ENCODE measurements around the gene EFTUD2. TPM values are rescaled to one million over a fixed set of nuclear protein-coding genes. Genes with fewer than 3 reads are reported as not detected.
"Not testable (repeated sequence)": the region's sequence is repeated elsewhere in the genome, so short reads cannot be mapped to it uniquely, and the experiment has no call there.

EFTUD2 gene
- total RNA-seq (2014; rRNA removed; shearing (Covaris generic); ENCODE audit: low replicate concordance), result 84.5 and 87.3 TPM in 2 replicates

DNA sequence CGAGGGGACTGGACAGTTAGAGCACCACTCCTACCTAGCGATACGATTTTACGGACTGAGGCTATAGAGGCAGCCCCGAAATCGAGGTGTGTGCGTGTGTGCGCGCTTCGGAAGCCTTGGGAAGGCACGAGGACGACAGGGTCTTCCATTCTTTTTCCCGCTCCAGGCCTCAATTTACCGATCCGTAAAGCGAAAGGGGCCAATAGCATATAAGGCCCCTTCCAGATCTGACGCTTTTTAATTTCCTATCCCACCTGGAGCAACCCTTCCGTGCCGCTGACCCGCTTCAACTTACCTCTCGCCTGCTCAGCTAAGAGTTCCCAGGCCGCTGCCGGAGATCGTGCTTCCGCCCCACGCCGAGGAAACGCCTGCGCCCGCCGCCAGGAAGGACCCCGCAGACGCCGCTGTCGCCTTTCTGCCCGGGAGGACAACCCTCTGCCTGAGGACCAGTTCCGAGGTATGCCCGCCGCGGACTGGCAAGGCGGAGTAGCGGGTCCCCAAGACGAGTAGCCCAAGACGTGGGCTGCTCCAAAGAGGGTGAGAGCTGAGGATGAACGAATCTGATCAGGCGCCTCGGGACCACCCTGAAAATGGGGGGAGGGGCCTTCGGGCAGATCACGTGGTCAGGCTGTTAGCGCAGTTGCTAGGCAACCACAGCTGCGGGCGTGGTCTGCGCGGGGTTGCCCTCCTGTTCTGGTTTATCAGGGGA is at the start of gene EFTUD2:
Gene EFTUD2 (minus strand): TSS at position 372 of the 709 bp plus-strand sequence. CDS start 4,924 bp downstream, outside the sequence.
- in situ Hi-C loops (cut with HindIII; ENCODE audit: low pct_unique_long_range_greater_than_20kb, low sequenced_read_pairs), result no loop called here
- DNase-seq (ENCODE audit: low read depth), result peak; percentile 95

DNA sequence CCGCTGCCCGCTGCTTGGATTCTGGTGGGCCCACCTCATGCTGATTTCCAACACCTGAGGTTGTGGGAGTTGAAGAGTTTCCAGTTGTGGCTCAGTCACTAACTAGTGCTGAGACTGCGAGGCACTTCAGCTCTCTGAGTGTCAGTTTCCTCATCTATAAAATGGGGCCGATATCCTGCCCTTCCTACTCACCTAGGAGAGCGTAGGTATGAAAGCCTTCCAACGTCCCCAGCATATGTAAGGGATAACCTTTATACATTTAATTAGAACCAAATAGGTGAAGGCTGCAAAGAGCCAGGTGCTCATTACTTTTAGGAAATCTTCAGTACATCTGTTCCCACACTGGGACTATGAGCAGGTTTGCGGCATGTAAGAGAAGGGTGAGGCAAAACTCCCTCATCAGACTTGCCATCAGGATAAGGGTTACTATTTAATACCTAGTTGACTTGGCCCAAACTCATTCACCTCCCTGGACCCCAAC is 49.1 kb upstream of the EFTUD2 start:
- in situ Hi-C loops (cut with HindIII; ENCODE audit: low pct_unique_long_range_greater_than_20kb, low sequenced_read_pairs), result no loop called here
- no peak for DNase-seq (ENCODE audit: low read depth)

DNA sequence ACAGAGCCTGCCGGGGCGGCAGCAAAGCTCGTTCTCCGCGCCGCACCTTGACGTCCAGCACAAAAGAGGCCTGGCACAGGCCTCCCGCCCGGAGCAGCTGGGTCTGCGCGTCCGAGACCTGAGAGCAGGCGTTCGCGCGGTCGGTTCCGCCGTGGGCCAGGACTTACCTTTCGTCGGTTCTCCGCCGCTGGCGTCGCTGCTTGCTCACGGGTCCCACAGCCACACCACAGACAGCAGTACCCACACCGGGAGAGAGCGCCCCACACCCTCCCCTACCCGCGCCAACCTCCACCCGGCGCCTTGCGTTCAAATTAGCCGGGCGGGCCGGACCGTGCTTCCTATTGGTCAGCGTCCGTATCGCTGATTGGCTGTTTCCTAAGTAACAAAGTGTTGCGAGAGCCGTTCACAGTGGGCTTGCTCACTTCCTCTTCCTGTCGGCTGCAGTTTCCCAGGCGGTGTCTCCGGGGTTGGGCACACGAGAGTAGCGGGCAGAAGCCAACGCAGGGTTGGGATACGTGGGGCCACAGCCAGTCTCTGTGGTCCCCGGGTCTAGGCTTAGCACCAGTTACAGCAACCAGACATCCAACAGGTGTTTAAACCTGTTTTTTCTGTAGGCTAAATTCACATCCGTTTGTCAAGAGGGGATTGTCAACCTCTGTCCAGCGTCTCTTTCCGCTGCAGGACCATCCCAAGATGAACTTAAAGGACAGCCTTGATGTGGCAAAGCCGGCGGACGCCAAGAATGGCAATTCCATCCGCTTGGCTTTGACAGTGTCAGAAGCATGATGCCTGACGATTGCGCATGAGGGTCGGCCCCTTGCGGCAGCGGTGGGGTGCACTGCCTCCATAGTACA is 48.4 kb upstream of the EFTUD2 start, which contains the start of gene KIF18B:
Gene KIF18B (minus strand): TSS at position 313 of the 854 bp plus-strand sequence. CDS start 11,429 bp downstream, outside the sequence.
- in situ Hi-C loops (cut with HindIII; ENCODE audit: low pct_unique_long_range_greater_than_20kb, low sequenced_read_pairs), result no loop called here
- peak; percentile 93 for DNase-seq (ENCODE audit: low read depth)

DNA sequence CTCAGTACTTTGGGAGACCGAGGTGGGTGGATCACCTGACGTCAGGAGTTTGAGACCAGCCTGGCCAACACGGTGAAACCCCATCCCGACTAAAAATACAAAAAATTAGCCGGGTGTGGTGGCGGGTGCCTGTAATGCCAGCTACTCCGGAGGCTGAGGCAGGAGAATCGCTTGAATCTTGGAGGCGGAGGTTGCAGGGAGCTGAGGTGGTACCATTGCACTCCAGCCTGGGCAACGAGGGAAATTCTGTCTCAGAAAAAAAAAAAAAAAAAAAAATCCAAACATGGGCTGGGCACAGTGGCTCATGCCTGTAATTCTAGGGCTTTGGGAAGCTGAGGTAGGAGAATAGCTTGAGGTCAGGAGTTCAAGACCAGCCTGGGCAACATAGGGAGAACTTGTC is 46.4 kb upstream of the EFTUD2 start:
- DNase-seq (ENCODE audit: low read depth); in situ Hi-C loops (cut with HindIII; ENCODE audit: low pct_unique_long_range_greater_than_20kb, low sequenced_read_pairs): not testable (repeated sequence)

DNA sequence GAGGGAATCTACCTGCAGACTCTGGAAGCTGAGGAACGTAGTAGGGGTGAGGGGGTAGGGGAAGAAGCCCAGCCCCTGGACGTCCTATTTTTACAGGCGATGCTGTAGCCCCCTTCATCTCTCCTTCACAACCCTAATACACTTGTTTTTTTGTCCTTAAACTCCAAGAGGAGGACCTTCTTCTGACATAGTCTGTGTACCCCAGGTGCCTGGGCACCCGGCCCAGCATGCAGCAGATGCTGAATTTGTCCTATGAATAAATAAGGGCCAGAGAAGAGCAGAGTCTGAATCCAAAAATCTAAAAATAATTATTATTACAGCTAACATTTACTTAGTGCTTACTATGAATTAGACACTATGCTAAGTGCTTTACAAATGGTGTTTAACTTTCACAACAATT is 43.2 kb upstream of the EFTUD2 start:
- no peak for DNase-seq (ENCODE audit: low read depth)
- in situ Hi-C loops (cut with HindIII; ENCODE audit: low pct_unique_long_range_greater_than_20kb, low sequenced_read_pairs), result no loop called here

DNA sequence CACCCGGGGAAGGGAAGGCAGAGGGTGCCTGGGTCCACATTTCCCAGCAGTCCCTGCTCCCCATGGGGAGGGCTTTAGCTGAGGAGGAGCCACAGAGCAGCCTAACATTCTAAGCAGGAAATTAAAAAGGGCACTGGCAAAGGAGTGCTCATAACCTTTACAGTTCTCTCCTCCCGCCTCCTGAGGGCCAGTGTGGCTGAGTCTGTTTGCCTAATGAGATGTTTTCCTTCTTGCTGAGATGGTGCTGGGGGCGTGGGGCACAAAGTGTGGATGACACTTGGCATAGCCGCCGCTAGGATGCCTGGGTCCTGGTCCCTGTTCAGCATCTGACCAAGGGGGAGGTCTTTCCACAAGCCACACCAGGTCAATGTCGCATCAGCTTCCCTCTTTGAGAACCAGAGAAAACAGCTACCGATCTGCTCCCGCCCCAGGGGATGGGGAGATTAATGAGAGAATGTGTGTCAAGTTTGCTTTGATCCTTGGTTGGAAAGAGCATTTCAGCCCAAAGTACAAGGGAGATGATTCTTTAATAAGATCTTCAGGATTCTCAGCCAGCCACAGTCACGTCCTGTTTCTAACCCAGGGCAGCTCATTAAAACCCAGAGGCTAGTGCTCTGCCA is 42.6 kb upstream of the EFTUD2 start:
- in situ Hi-C loops (cut with HindIII; ENCODE audit: low pct_unique_long_range_greater_than_20kb, low sequenced_read_pairs), result no loop called here
- DNase-seq (ENCODE audit: low read depth), result peak; percentile 47

DNA sequence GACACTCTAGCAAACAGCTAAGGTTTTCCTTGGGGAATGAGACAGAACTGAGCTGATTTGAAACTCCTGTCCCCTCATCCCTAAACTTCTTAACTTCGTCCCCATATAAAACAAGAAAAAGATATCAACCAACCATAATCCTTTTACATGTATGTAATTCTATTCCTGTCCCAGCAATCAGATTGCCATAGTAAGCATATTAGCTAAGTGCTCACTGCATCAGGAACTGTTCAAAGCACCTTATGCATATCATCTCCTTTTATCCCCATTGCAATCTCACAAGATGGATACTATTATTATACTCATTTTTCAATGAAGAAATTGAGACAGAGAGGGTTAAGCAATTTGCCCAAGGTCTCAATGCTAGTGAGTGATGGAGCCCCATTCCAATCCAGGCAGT is 41.5 kb upstream of the EFTUD2 start:
- no peak for DNase-seq (ENCODE audit: low read depth)
- in situ Hi-C loops (cut with HindIII; ENCODE audit: low pct_unique_long_range_greater_than_20kb, low sequenced_read_pairs), result no loop called here

DNA sequence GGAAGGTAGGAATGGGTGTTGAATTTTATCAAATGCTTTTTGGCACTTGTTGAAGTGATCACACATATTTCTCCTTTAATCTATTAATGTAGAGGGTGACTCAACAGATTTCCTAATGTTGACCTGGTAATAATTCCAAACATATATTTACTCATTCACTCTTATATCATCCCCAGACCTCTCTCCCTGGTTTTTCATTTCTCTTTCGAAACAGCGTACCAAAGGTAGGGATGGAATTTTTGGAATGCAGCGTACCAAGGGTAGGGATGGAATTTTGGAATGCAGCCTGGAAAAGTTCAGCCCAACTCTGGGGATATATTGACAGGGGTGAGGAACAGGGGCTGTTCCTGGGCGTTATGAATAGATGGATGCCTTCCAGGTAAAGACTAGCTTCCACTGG is 41.1 kb upstream of the EFTUD2 start:
- in situ Hi-C loops (cut with HindIII; ENCODE audit: low pct_unique_long_range_greater_than_20kb, low sequenced_read_pairs), result no loop called here
- no peak for DNase-seq (ENCODE audit: low read depth)

DNA sequence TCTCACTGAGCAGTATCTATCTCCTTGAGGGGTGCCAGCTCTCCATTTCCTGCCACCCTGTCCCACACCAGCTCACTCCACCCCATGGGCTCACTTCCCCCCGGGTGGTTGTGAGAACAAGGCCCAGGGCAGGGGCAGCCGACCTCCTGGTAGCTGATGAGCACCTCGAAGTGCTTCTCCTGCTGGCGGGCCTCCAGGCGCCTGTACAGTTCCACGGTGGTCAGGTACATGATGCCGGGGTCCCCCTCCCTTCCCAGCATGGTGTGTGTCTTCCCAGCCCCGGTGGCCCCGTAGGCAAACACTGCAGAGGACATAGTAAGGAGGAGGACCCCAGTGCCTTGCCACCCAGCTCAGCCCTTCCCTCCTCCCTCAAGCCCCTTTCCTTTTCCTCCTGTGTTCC is 35.9 kb upstream of the EFTUD2 start:
- no peak for DNase-seq (ENCODE audit: low read depth)
- in situ Hi-C loops (cut with HindIII; ENCODE audit: low pct_unique_long_range_greater_than_20kb, low sequenced_read_pairs), result no loop called here

DNA sequence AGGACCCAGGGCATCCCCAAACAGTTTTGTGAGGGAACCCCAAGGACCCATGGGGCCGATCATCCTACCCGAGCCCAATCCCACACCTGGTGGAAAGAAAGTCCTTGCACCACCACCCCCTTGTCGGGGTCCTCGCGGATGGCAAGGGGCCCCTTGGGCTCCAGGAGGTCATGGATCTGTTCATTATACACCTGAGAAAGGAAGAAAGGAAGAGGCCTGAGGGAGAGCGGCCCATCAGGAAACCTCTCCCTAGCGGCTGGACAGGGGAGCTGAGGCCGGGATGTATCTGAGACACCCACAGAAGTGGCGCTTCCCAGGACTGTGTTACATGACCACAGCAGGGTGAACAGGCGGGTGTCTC is 35.5 kb upstream of the EFTUD2 start:
- in situ Hi-C loops (cut with HindIII; ENCODE audit: low pct_unique_long_range_greater_than_20kb, low sequenced_read_pairs), result no loop called here
- DNase-seq (ENCODE audit: low read depth), result no peak

DNA sequence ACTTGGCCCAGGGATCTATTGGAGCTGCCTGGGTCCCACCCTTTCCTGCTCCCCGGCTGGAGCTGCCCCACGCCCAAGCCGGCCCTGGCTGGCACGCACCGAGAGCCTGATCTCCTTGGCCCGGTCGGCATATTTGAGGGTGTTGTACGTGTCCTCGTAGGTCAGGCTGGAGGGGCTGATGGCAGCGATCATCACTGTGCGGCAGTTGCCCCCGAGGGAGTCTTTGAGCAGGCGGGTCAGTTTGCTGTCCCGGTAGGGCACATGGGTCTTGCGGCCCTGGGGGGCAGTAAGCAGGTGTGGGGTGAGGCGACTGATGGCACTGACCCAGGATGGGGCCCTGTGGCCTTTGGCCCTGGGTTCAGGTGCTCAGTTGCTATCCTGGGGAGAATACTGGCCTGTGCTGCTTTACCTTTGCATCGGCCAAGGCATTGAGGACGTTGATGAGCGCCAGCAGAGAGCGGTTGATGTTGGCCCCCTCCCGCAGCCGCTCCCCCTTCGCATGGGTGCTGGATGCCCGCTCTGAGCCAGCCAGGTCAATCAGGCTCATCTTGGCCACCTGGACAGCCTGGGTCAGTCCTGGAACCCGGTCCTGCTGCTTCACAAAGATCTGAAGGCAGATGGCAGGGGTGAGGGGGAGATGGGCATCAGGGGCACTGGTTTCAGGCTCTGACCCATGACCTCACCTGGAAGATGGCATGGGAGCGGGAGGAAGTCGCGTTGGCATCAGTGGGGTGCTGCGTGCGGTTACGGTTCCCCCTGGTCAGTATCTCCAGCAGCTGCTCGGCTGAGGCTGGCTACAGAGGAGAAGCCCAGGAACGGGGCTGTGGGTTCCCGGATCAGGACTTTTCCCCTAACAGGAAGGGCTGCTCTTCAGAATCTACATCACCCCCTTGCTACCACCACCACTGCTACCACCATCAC is 34.8 kb upstream of the EFTUD2 start:
- in situ Hi-C loops (cut with HindIII; ENCODE audit: low pct_unique_long_range_greater_than_20kb, low sequenced_read_pairs), result no loop called here
- no peak for DNase-seq (ENCODE audit: low read depth)

DNA sequence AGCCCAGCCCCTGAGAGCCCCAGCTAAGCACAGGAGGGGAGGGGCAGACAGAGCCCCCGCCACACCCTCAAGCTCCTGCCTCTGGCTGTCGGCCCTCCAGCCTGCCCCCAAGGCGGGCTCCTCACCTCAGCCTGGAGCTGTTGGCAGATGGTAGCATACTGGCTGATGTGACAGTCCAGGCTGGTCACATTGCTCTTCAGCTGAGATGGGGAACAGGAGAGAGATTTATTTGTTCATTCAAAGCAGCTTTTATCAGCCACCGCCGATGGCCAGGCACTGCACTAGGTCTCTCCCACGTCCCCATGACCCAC is 33.5 kb upstream of the EFTUD2 start:
- in situ Hi-C loops (cut with HindIII; ENCODE audit: low pct_unique_long_range_greater_than_20kb, low sequenced_read_pairs), result no loop called here
- no peak for DNase-seq (ENCODE audit: low read depth)

DNA sequence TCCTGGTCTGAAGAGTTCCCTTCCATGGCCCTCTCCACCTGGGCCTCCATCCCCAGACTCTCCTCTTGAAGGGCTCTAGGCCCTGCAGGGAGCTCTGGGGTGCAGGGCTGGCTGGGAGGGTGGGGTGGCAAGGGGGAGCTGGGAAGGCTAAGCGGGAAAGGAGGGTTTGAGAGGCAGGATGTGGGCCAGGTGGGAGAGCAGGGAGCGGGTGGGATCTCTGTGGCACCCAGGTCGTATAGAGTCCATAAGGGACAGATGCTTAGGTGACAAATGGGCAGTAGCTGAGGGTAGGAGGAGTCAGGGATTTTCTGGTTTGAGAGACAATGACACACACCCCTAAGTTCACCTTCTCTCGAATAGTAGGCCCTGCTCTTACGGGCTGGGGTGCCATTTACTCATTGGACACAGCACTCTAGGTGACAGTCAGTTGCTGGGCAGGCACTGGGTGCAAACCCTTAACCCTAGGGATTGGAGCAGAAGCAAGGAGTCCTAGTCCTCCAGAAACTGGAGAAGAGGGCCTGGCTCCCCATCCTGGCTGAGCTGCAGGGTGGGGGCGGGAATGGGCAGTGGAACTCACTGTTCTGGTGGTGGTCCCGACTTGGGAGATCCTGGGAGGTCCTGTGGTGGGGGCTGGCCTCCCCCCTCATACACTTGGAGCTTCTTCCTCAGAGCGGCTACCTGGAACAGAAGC is 33.0 kb upstream of the EFTUD2 start:
- DNase-seq (ENCODE audit: low read depth), result no peak
- in situ Hi-C loops (cut with HindIII; ENCODE audit: low pct_unique_long_range_greater_than_20kb, low sequenced_read_pairs), result no loop called here

DNA sequence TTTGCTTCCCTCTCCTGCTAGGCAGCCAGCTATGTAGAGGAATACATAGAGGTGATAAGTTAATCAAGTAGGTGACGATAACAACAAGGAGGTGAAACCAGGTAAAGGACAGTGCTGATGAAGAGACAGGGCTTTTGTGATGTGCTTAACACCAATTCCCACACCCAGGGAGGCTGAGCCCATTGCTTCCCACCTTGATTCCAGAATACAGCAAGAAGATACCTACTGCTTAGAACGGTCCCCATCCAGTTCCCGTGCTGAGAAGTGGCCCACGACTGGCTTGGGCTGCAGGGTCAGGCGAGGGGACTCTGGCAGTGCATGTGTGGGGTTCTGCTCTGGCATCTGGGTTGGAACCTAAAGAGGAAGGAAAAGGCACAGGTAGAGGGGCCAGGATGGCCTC is 32.1 kb upstream of the EFTUD2 start:
- in situ Hi-C loops (cut with HindIII; ENCODE audit: low pct_unique_long_range_greater_than_20kb, low sequenced_read_pairs), result no loop called here
- no peak for DNase-seq (ENCODE audit: low read depth)

DNA sequence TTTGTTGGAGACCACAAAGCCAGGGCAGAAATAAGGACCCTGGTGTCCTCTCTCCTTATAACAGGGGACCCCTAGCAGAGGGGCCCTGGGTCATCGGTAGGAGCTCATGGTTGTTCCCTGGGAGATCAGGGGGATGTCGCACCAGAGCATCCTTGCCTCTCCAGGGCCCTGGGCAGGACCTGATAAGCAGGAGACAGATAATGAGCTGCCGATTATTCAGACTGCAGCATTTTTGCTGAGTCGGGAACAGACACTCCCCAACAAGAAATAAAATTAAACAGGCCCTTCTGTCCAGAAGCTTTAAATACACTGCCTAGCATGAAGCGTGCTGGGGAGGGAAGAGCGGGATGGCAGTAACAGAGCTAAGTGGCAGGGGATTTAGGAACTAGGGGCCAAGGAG is 31.4 kb upstream of the EFTUD2 start:
- no peak for DNase-seq (ENCODE audit: low read depth)
- in situ Hi-C loops (cut with HindIII; ENCODE audit: low pct_unique_long_range_greater_than_20kb, low sequenced_read_pairs), result no loop called here

DNA sequence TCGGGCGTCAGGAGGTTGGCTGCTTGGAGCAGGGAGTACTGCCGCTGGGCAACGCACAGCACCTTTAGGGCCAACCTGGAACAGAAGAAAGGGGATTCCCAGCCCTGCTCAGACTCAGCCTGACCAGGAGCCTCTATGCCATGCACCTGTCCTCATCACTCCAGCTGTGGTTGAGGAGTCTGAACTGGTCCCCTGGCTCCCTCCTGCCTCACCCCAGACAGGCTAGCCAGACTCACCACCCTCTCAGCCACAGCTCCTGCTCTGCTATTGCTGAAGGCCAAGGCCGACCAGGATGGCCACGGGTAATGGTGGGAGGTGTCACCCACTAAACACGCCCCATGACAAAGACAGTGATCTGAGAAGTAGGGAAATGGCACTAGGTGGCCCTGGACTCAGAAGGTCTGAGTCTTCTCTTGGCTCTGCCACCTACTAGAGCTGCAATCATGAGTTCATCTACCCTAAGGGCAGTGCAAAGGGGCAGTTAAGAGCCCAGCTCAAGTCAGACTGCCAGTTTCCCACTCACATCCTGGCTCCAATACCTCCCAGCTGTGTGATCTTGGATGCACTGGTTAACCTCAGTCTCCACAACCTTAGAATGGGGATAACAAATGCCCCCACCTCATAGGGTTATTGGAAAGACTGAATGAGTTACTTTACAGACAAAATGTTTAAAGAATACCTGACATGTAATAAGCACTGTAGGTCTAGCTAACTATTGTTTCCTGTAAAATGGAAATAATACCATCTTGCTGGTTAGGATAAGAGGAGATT is 29.9 kb upstream of the EFTUD2 start:
- in situ Hi-C loops (cut with HindIII; ENCODE audit: low pct_unique_long_range_greater_than_20kb, low sequenced_read_pairs), result no loop called here
- DNase-seq (ENCODE audit: low read depth), result no peak

DNA sequence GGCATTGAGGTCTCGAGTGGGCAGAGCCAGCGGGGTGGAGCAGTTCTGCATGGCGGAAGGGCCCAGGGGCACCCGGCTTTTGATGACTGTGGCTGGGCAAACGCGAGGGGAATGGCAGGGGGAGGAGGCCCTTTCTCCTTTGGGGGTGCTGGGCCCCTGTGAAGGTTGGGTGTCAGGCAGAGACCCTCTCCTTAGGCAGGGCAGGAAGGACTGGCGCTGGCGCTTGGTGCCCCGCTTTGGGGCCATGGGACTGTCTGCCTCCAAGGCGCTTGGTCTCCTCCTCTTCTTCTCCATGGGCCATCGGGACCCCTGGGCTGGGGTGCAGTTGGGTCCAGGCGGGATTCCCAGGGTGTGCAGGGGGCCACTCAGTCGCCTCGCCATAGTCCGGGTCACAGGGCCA is 28.9 kb upstream of the EFTUD2 start:
- DNase-seq (ENCODE audit: low read depth), result no peak
- in situ Hi-C loops (cut with HindIII; ENCODE audit: low pct_unique_long_range_greater_than_20kb, low sequenced_read_pairs), result no loop called here
